ENCODE measurements around the gene ACOXL. TPM values are rescaled to one million over a fixed set of nuclear protein-coding genes. Genes with fewer than 3 reads are reported as not detected.

The ACOXL gene
- total and polyA plus RNA-seq, 10 of the 15 experiments (the other 5 are each of a cell fraction or from before 2014, with no cell fraction given) = 0.05 to 1.3 (median 0.71) TPM

DNA sequence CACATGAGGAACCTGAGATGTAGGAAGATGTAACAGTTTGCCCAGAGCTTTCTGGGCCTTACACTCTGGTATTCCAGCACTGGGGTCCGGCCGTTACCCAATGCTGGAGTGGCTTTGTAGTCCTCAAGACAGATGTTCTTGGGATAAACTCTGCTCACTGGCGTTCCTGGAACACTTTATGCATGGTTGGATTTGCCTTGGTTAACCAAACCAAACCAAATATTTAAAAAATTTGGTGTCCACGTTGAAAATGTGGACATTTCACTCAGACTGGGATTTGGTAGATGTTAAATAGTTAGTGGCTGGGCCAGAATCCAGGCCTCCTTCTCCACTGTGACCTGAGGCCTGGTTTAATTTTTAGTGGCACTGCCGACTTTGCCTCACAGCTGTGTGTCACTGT lies 81.5 kb downstream of the ACOXL start (continued):
- TF ChIP-seq CHD1 (IDR thresholded peaks at IDR 0.05; ENCODE audit: low read depth, low read length) = no peak

DNA sequence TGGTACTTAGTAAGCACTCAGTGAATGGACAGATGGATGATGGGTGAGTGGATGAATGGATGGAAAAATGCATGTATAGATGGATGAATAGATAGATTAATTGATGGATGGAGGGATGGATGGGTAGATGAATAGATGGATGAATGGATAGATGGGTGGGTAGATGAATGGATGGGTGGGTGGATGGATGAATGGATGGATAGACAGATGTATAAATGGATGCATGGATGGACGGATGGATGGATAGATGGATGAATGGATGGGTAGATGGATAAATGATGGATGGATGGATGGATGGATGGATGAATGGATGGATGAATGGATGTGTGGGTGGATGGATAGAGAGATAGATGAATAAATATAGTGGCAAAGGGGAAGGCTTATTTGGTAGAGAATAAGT lies 83.6 kb downstream of the ACOXL start:
- TF ChIP-seq, protein P1, sequence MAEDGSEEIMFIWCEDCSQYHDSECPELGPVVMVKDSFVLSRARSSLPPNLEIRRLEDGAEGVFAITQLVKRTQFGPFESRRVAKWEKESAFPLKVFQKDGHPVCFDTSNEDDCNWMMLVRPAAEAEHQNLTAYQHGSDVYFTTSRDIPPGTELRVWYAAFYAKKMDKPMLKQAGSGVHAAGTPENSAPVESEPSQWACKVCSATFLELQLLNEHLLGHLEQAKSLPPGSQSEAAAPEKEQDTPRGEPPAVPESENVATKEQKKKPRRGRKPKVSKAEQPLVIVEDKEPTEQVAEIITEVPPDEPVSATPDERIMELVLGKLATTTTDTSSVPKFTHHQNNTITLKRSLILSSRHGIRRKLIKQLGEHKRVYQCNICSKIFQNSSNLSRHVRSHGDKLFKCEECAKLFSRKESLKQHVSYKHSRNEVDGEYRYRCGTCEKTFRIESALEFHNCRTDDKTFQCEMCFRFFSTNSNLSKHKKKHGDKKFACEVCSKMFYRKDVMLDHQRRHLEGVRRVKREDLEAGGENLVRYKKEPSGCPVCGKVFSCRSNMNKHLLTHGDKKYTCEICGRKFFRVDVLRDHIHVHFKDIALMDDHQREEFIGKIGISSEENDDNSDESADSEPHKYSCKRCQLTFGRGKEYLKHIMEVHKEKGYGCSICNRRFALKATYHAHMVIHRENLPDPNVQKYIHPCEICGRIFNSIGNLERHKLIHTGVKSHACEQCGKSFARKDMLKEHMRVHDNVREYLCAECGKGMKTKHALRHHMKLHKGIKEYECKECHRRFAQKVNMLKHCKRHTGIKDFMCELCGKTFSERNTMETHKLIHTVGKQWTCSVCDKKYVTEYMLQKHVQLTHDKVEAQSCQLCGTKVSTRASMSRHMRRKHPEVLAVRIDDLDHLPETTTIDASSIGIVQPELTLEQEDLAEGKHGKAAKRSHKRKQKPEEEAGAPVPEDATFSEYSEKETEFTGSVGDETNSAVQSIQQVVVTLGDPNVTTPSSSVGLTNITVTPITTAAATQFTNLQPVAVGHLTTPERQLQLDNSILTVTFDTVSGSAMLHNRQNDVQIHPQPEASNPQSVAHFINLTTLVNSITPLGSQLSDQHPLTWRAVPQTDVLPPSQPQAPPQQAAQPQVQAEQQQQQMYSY (CRISPR knock-in tag; IDR thresholded peaks at IDR 0.05) = no peak
- TF ChIP-seq, protein P2, sequence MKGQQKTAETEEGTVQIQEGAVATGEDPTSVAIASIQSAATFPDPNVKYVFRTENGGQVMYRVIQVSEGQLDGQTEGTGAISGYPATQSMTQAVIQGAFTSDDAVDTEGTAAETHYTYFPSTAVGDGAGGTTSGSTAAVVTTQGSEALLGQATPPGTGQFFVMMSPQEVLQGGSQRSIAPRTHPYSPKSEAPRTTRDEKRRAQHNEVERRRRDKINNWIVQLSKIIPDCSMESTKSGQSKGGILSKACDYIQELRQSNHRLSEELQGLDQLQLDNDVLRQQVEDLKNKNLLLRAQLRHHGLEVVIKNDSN (IDR thresholded peaks at IDR 0.05; ENCODE audit: borderline replicate concordance, extremely low read length, insufficient read depth, low read depth, low read length) = no peak
- Histone ChIP-seq H3K79me2 (ENCODE audit: control insufficient read depth, insufficient read depth, low read length) (no peaks in the 10 kb centered on the region), H4K20me1 (ENCODE audit: control insufficient read depth, insufficient read depth) (no peaks in the 10 kb centered on the region), H3K4me3 (no peak overlapping the region), H3K4me2 (ENCODE audit: control insufficient read depth, insufficient read depth) (no peak overlapping the region), H3K9me3 (replicated peaks; ENCODE audit: control insufficient read depth, insufficient read depth, low read length) (no peaks in the 10 kb centered on the region; the same call in 2 of the 3 replicates), H3K27me3 (replicated peaks in 1 of 2; ENCODE audit: control insufficient read depth in 2 of 2, insufficient read depth in 2 of 2, low read length in 1 of 2) (peaks cover 0 to 2% of the 10 kb centered on the region in 2 experiments; a peak in 2 of 4 replicates), H3K9ac (ENCODE audit: control insufficient read depth, insufficient read depth, low read length) (no peak overlapping the region), H3K27ac (ENCODE audit: control insufficient read depth, insufficient read depth) (no peak overlapping the region), H2AFZ (ENCODE audit: control insufficient read depth, low read depth, low read length) (no peak overlapping the region), H3K36me3 (ENCODE audit: control insufficient read depth in 2 of 2, insufficient read depth in 2 of 2, low read length in 1 of 2) (no peaks in the 10 kb centered on the region), H3K4me1 (ENCODE audit: control insufficient read depth, insufficient read depth, low read length) (peaks cover 5% of the 10 kb centered on the region)
- ATAC-seq (no peak), DNase-seq (ENCODE audit: low read depth, low spot score) (no peak), FAIRE-seq (no peak)
- POLR2A ChIA-PET = no interaction called here
- SMC1A ChIA-PET (ENCODE audit: uncharacterized antibody, unreplicated experiment) = interaction anchor here (0.8 to 1.4 kb wide), 4 partner anchors 25 to 297 kb away, joined by 3 to 5 read pairs (median 3); no protein-coding TSS in a partner anchor
- in situ Hi-C loops (cut with MboI) (loop anchor here (25.0 kb wide), 1 partner anchor 896 kb away; no protein-coding TSS in a partner anchor), intact Hi-C loops (cut with micrococcal nuclease; ENCODE audit: unreplicated experiment) (no loop called here)
- RAD21 ChIA-PET (ENCODE audit: unreplicated experiment) = no interaction called here
- no TSS peak for BruUV-seq (replicated peaks)
- CTCF ChIA-PET = interaction anchor here (1.0 to 1.2 kb wide), 3 partner anchors 17 to 53 kb away, joined by 3 read pairs; no protein-coding TSS in a partner anchor
- WGBS (ENCODE audit: insufficient coverage, insufficient replicate concordance, low lambda C conversion rate, missing lambda C conversion rate) = 50% methylated on average over 1 of the region's 1 CpG

All from GM12878 (cell line).